GM11168 (cell line): ENCODE data around the gene MINDY4.

Source experiments
- in situ Hi-C: fragments of 300-500 bp; cut with MboI; formaldehyde crosslinking; loops from one replicate; pipeline ENCODE4 v1.12.0; 2022; ENCODE audit warnings: low sequenced_read_pairs; ENCODE audit not compliant: unreplicated experiment

The MINDY4 gene

DNA sequence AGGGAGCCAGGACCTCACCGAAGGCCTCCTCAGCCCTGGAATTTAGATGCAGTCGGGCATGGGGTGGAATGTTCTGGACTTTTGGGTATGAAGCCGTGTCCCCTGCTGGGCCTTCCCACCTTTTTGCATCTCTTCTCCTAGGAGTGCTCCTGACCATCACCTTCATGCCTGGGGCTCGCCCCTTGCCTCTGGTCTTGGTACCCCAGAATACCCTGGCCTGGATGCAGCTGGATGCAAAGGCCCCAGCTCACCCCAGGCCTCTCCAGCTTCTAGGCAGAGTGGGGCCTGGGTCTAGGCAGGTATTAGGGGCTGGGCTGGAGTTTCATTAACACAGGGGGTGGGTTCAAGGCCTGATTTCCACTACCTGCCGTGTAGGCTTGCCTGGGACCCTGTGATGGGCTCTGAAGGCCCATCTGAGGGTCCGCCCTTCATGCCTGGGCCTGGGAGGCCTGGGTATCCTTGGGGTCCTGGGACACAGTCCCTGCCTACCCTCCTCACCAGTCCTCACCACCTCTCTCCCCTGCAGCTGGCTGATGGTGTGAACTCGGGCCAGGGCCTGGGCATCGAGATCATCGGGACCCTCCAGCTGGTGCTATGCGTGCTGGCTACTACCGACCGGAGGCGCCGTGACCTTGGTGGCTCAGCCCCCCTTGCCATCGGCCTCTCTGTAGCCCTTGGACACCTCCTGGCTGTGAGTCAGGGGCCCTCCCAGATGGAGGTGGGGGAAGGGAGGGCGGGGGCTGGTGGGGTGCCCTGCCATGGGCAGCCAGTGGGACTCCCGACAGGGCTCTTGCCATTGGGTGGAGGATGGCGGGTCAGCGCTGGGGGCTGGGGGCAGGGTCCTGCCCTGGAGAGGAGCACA lies 150.6 kb downstream of the MINDY4 start:
- in situ Hi-C loops: no loop called here

DNA sequence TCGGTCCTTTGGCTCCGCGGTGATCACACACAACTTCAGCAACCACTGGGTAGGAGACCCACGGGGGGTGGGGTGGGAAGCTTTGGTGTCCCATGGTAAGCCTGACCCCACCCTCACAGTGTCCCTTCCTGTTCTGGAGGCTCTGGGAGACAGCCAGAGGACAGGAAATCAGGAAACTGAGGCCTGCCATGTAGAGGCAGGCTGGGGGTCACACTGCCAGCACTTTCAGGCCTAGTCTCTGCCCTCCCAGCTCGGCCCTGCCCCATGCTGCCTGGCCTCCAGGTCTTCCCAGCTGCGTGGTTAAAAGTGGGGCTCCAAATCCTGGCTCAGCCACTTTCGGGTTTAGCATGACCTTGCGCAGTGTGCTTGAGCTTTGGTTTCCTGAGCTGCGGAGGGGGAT lies 151.4 kb downstream of the MINDY4 start:
- in situ Hi-C loops: no loop called here

DNA sequence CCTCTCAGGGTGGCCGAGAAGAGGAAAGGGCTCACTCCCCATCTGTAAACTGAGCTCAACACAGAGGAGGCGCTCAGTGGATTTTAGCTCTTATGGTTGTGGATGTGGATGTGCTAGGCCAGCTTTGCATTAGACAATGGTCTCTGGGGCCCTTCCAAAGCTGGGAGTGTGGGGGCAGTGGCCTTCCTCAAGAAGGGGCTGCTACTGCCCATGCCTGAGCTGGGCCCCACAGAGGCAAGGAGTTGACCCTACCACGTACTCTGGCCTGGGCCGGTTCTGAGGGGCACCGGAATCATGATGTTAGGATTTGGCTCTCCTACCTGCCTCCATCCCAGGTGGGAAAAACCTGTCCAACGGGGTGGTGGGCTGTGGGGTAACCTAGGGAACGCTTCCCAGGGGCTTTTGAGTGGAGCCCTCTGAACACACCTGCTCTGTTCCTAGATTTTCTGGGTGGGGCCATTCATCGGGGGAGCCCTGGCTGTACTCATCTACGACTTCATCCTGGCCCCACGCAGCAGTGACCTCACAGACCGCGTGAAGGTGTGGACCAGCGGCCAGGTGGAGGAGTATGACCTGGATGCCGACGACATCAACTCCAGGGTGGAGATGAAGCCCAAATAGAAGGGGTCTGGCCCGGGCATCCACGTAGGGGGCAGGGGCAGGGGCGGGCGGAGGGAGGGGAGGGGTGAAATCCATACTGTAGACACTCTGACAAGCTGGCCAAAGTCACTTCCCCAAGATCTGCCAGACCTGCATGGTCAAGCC lies 152.0 kb downstream of the MINDY4 start:
- in situ Hi-C loops: no loop called here

DNA sequence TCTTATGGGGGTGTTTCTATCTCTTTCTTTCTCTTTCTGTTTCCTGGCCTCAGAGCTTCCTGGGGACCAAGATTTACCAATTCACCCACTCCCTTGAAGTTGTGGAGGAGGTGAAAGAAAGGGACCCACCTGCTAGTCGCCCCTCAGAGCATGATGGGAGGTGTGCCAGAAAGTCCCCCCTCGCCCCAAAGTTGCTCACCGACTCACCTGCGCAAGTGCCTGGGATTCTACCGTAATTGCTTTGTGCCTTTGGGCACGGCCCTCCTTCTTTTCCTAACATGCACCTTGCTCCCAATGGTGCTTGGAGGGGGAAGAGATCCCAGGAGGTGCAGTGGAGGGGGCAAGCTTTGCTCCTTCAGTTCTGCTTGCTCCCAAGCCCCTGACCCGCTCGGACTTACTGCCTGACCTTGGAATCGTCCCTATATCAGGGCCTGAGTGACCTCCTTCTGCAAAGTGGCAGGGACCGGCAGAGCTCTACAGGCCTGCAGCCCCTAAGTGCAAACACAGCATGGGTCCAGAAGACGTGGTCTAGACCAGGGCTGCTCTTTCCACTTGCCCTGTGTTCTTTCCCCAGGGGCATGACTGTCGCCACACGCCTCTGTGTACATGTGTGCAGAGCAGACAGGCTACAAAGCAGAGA lies 152.7 kb downstream of the MINDY4 start:
- in situ Hi-C loops: no loop called here

DNA sequence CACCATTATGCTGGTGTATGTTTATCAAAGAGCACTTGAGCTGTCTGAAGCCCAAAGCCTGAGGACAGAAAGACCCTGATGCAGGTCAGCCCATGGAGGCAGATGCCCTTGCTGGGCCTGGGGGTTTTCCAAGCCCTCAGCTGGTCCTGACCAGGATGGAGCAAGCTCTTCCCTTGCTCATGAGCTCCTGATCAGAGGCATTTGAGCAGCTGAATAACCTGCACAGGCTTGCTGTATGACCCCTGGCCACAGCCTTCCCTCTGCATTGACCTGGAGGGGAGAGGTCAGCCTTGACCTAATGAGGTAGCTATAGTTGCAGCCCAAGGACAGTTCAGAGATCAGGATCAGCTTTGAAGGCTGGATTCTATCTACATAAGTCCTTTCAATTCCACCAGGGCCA lies 153.4 kb downstream of the MINDY4 start:
- in situ Hi-C loops: no loop called here

DNA sequence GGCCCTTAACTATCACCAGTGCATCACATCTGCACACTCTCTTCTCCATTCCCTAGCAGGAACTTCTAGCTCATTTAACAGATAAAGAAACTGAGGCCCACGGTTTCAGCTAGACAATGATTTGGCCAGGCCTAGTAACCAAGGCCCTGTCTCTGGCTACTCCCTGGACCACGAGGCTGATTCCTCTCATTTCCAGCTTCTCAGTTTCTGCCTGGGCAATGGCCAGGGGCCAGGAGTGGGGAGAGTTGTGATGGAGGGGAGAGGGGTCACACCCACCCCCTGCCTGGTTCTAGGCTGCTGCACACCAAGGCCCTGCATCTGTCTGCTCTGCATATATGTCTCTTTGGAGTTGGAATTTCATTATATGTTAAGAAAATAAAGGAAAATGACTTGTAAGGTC lies 153.9 kb downstream of the MINDY4 start:
- in situ Hi-C loops: no loop called here

DNA sequence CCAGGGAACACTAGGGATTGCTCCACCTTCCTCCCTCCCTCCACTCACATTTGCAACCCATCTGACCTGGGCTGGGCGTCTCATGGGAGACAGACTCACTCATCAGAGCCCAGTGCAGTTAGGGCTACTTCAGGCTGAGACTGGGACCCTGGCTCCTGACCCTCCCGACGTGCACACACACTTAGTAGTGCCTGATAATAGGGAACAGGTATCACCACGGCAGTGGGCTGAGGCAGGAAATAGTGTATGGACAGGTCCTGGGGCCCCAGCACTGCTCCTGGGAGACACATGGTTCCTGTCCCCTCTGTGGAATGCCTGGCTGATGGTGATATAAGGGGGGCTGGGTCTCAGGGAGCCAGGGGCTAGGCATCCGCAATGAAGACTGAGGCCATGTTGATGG lies 154.7 kb downstream of the MINDY4 start:
- in situ Hi-C loops: no loop called here

DNA sequence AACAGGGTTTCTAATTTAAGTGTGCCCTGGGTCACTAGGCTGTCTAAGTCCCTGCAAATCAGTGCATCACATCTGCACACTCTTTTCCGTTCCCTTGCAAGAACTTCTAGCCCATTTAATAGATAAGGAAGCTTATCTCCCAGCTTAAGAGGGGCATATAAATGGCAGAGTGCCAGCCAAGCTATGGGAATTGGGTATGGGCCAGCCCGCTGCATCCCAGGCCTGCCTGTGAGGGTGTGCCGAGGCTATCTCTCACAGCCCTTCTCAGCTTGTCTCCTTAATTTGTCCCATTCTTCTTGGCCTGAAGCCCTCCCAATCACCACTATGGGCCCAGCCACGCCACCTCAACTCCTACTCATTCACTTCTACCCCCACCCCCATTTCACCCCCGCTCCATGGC lies 155.1 kb downstream of the MINDY4 start:
- in situ Hi-C loops: no loop called here

DNA sequence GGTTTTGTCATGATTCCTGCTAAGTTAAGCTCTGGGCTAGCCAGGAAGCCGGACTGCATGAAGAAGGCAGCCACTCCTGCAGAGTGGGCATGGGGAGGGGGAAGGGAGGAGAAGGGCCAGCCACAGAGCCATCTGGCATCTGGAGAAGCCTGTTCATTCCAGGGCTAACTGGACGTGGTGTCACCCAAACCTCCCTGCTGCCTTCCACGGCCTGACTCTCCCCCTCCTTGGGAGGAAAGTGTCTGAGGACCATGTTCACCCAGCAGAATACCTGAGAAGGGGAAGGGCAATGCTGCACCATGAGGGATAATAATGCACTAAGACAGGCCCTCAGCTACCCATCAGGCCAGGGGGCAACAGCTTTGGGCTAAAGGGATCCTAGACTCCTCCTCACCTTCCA lies 155.8 kb downstream of the MINDY4 start:
- in situ Hi-C loops: no loop called here

DNA sequence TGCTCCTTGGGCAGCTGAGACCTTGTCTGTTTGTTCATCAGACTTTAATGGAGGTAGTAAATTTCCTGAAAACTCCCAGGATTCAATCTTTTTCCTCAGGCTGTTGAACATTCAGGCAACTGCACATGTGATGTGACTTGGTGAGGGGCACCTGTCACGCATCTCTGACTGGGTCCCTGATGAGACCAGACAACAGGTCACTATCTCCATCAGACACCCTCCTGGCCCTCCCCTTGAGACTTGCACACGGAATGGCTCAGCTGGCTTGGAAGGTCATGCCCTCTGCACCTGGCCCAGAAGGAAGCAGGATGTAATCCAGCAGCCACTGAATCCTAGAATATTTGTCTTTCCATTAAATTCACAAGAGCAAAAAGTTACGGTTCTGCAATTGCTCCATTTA lies 156.3 kb downstream of the MINDY4 start:
- in situ Hi-C loops: no loop called here

DNA sequence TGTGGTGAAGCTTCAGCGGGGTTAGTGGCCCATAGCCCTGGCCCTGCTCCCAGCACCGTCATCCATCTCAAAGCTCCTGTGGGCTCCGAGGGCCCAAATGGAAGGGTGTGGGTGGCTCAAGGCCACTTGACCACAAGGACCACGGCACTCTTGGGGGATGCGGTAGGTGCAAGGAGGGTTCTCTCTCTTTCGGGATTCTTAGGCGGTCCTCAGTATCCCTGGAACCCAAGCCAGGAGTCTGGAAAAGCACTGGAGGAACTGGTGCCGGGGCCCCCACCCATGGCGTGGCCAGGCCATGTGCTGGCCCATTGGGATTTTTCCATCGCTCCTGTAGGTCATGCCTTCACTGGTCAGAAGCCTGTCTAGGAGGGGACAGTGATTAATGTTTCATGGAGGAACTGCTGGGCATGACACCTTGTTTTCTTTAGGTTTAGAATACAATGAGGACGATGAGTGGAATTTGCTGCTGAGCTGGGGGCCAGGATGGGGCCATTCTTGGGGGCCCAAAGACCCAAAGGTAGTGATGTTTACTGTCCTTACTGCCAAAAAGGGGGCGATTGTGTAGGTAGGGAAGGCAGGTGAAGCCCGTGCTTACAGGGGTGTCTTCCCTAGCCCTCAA lies 157.1 kb downstream of the MINDY4 start:
- in situ Hi-C loops: no loop called here

DNA sequence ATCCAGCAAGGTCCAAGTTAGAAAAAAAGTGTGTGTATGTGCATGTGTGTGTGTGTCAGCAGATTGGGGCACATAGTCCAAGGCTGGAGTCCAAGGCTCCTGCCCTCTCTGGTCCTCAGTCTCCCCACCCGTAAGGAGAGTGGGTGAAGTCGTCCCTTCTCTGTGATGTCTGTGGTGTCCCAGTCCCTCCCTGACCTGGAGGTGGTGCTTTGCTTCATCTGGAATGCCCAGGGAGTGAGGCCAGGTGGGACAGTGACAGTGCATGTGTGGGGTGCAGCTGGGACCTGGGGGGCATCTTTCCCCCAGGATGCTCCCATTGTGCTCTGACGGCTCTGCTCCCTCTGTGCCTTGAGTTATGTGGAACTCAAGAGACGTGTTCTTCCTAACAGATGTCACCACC lies 158.5 kb downstream of the MINDY4 start:
- in situ Hi-C loops: no loop called here

DNA sequence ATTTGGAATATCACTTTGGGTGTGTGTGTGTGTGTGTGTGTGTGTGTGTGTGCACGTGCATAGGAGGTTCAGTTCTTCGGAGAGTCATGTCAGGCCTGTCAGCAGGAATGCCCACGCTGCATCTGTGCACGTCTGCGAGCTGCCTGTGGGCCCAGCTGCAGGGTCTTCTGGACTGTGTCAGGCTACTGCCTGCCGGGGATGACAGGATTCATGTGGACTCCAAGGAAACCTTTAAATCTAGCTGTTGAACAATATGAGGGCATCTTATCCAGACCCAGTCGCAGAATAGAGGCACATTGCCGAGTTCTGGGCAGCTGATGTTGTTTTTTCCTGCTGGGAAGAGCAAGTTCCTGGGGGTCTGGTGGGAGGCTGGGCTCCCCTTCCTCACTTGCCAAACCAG lies 159.4 kb downstream of the MINDY4 start:
- in situ Hi-C loops: no loop called here

DNA sequence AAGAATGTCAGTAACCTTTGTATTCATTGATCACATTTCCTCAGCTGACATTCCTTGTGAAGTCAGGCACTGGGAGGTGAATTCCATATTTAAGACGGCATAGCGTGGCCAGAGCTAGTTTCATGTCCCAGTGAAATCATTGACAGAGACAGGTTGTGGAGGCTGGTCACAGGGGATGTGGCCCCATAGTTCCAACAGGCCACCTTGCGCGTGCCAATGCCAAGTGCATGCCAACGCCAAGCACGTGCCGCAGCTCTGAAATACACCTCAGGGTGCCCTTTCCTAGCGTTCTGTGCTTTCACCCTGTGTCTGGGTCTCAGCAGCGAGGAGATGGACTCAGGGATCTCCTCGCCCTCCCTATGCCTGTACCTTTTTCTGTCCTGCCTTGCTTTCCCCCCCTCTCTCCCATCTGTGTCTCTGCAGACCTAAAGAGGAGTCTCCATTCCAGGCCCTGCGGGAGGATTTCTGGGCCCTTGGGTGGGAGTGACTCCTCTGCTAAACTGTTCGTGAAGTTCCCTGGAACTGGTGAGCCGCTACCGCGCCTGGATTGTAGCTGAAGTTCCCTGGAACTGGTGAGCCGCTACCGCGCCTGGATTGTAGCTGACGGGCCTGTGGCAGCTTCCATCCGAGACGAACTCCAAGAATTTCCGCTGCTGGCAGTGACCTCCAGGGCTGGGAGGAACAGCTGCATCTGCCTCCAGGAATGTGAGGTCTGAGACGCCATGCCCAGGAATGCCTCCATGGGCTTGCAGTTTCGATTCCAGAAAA lies 160.1 kb downstream of the MINDY4 start:
- in situ Hi-C loops: no loop called here

DNA sequence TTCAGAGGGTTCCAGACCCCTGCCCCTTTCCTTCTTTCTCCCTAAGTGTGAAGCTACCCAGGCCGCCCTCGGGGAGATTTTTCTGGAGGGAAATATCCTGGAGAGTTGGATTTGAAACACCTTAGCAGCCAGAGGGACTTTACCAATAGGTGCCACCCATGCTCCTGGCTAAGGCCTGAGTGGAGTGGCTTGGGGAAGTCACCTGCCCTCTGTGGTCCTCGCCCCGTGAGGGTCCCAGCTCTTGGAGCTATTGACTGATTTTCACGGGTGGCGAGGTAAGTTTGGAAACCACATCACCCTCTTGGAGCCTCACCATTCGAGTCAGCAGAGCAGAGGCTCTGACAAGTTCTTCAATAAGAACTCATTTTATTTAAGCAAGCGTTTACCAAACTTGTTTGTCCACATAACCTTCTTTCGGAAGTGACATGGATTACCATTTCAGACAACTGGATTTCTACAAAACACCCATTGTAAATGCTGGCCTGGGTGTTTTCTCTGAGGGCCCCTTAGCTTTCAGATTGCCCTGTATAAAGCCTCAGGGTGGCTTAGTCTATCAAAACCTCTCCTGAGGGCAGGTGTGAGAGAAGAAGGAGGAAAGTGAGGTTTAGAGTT lies 160.8 kb downstream of the MINDY4 start:
- in situ Hi-C loops: no loop called here

DNA sequence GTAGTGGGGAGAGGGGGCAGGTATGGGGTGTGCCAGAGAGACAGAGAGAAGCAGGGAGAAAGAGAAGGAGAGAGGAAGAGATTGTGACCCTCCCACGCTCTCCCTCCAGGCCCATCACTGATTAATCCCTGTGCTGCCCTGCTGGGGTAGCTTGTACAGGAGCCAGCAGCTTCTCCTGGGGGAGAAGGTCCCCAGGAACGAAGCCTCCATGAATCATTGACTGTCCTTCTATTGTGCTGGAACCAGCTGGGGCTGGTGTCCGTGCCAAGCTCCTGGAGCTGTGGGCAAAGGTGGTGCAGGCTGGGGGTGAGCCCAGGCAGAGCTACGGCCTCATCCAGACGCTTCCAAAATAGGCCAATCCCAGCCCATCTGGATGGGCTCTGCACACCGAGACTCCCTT lies 161.3 kb downstream of the MINDY4 start:
- in situ Hi-C loops: no loop called here

DNA sequence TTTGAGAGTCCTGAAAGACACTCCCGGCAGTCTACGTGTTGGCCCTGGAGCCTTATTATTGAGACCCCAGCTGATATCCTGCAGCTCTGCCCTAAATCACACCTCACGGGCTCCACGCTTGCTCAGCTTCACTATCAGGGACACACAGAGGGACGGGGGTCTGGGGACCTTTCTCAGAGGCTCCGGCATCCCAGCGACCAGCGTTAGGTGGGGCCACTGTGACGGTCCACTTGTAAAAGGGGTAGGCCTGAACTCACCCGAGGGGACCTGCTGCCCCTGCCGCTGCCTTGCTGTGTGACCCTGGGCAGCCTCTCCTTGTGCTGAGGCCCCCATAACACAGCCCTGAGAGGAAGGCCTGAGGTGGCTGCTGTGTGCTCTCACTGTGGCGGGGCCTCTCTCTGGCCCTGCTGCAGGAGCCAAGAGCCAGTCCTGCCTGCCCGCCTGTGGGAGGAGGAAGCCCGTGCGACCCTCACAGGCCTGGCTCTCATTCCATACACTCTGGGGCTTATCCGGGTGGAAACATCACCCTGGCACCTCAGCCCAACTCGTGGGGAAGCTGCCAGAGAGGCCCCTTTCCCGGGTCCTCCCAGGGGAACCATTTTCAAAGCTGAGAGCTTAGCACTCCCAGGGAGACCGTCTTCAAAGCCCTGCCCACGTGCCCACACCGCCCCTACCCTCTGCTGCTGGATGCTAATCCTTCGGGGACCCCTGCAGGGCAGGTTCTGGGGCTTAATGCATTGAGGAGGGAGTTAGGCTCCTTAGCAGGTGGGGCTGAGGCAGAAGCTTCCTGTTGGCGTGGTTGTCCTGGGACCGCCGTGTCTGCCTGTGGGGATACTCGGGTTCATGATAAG lies 162.1 kb downstream of the MINDY4 start:
- in situ Hi-C loops: no loop called here

DNA sequence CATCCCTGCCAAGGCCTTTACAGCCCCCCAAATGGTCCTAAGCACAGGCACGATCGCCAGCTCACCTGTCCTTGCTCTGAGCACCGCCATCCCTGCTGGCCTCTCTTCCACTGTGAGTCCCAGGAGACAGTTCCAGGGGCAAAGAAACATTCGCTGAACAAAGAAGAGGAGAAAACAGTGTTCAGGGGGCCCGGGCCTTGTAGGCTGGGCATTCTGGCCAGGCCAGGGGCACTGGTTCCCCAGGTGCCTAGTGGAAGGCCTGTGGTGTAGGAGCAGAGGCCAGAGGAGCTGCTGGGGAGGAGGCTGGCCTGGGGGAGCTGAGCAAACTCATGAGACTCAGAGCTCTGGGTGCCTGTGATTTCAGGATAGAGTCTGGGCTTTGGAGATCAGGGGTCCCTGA lies 163.0 kb downstream of the MINDY4 start:
- in situ Hi-C loops: no loop called here
